ENCODE measurements around the gene SYT7.

Gene SYT7

GRCh38 chr11:61513143-61513765, 67.6 kb downstream of the SYT7 start:
- DNase-seq = no peak

- DNase-seq = no peak
These were observed 68.4 kb downstream of the SYT7 start for GRCh38 chr11:61512435-61512834.

GRCh38 chr11:61511383-61511782, 69.5 kb downstream of the SYT7 start:
- DNase-seq = no peak

GRCh38 chr11:61510974-61511373, 69.9 kb downstream of the SYT7 start:
- no peak for DNase-seq

GRCh38 chr11:61510166-61510919, 70.5 kb downstream of the SYT7 start:
- DNase-seq = no peak

- peak; percentile 71 for DNase-seq
These were observed 71.5 kb downstream of the SYT7 start for GRCh38 chr11:61509043-61510029.

GRCh38 chr11:61507962-61508861, 72.7 kb downstream of the SYT7 start, which contains the start of gene LRRC10B:
Gene LRRC10B, plus strand, starts transcription at chr11:61508749. Its CDS starts 250 bp downstream, at chr11:61508999.
- DNase-seq = peak; percentile 63

- no peak for DNase-seq
These were observed 73.7 kb downstream of the SYT7 start for GRCh38 chr11:61507012-61507768.

- DNase-seq = no peak
These were observed 75.2 kb downstream of the SYT7 start for GRCh38 chr11:61505640-61506155.

GRCh38 chr11:61505106-61505505, 75.8 kb downstream of the SYT7 start:
- no peak for DNase-seq

- no peak for DNase-seq
These were observed 77.6 kb downstream of the SYT7 start for GRCh38 chr11:61503135-61503770.

GRCh38 chr11:61502522-61502921, 78.4 kb downstream of the SYT7 start:
- DNase-seq = no peak

GRCh38 chr11:61499816-61500491, 80.9 kb downstream of the SYT7 start:
- DNase-seq = no peak

GRCh38 chr11:61498767-61499341, 82.0 kb downstream of the SYT7 start:
- DNase-seq = no peak

GRCh38 chr11:61497876-61498275, 83.0 kb downstream of the SYT7 start:
- no peak for DNase-seq

- no peak for DNase-seq
These were observed 83.4 kb downstream of the SYT7 start for GRCh38 chr11:61497473-61497872.

GRCh38 chr11:61496602-61497400, 84.1 kb downstream of the SYT7 start:
- no peak for DNase-seq

GRCh38 chr11:61495801-61496601, 84.9 kb downstream of the SYT7 start:
- no peak for DNase-seq

Data from NCI-H1048 (cell line).